ENCODE measurements around the gene GPC5.

The GPC5 gene

DNA sequence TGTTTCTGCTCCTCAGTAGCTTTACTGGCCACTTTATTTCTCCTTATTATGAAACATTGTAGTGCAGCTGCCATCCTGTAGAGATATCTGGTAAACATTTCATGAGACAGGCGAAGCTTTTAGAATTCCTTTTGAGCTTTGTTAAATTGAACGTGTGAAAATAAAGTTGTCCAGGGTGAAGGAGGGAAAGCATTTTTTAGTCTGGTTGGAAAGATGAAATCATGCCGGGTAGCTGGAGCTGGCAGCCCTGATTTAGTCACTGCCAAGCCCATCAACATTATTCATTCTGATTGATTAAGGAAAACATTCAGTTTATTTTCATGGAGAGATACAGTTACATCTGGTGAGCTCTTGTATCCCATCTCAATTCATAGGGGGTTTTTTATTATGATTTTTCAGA is 1502.0 kb downstream of the GPC5 start:
- H2AFZ ChIP-seq (ENCODE audit: insufficient read depth, low read length, poor library complexity) = no peak overlapping the region
- no peak overlapping the region for H3K4ac ChIP-seq (ENCODE audit: low read depth, low read length)
- H3K36me3 ChIP-seq (ENCODE audit: control insufficient read depth in 1 of 2, insufficient read depth in 2 of 2, low read length in 2 of 2) = no peaks in the 10 kb centered on the region
- H3K27ac ChIP-seq (ENCODE audit: low read depth, low read length) = no peak overlapping the region
- no peak overlapping the region for H3K18ac ChIP-seq (ENCODE audit: low read length)
- no peak overlapping the region for H2BK5ac ChIP-seq (ENCODE audit: low read depth, low read length, poor library complexity)
- no CpG with 5 or more reads among the region's 3 CpGs for WGBS (ENCODE audit: extremely low coverage, insufficient coverage, insufficient read length)
- no peaks in the 10 kb centered on the region for H3K79me2 ChIP-seq (ENCODE audit: control insufficient read depth, insufficient read depth, low read length, poor library complexity)
- H2AK5ac ChIP-seq (ENCODE audit: low read length) = no peak overlapping the region
- H4K8ac ChIP-seq (ENCODE audit: low read depth, low read length) = no peak overlapping the region
- H2BK120ac ChIP-seq (ENCODE audit: insufficient read depth, low read length, poor library complexity) = no peak overlapping the region
- H2BK12ac ChIP-seq (ENCODE audit: low read length) = no peak overlapping the region
- H3K9me3 ChIP-seq (ENCODE audit: insufficient read depth, low read depth, low read length) = no peaks in the 10 kb centered on the region
- H3K9ac ChIP-seq (ENCODE audit: low read length) = no peak overlapping the region
- no peak overlapping the region for H3K14ac ChIP-seq (ENCODE audit: low read length)
- no peak overlapping the region for H3K23ac ChIP-seq (ENCODE audit: low read length)
- no peaks in the 10 kb centered on the region for H3K27me3 ChIP-seq (ENCODE audit: insufficient read depth, low read length)
- no peak for DNase-seq
- no peaks in the 10 kb centered on the region for H3K79me1 ChIP-seq (ENCODE audit: low read length)
- H3K4me2 ChIP-seq (ENCODE audit: low read length) = no peak overlapping the region
- no peak overlapping the region for H4K91ac ChIP-seq (ENCODE audit: low read depth, low read length)
- no peak overlapping the region for H3K4me3 ChIP-seq (ENCODE audit: low read depth, low read length)
- no peak overlapping the region for H4K12ac ChIP-seq (ENCODE audit: low read depth, low read length)
- no peaks in the 10 kb centered on the region for H3K4me1 ChIP-seq (ENCODE audit: control insufficient read depth in 1 of 2, insufficient read depth in 2 of 2, low read length in 2 of 2)

DNA sequence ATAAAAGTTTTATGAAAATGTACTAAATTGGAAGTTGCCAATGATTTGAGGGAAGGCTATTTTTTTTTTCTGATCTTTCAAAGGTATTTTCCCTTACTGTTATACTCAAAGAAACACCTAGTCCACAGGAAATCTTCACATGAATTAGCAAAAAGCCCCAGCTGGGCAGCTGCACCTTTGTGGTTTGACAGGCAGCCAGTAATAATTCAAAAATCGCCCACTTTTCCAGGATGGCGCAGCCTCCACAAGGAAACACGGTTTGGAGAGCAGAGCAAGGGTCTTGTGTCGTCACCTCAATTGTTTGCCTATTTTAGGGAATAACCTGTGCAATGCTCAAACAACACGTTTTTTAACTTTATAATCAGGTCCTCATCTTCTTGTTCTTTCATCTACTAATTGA is 1503.3 kb downstream of the GPC5 start:
- no peak overlapping the region for H3K4ac ChIP-seq (ENCODE audit: low read depth, low read length)
- H3K4me2 ChIP-seq (ENCODE audit: low read length) = no peak overlapping the region
- no peak overlapping the region for H3K27ac ChIP-seq (ENCODE audit: low read depth, low read length)
- H4K8ac ChIP-seq (ENCODE audit: low read depth, low read length) = no peak overlapping the region
- H3K27me3 ChIP-seq (ENCODE audit: insufficient read depth, low read length) = no peaks in the 10 kb centered on the region
- H3K36me3 ChIP-seq (ENCODE audit: control insufficient read depth in 1 of 2, insufficient read depth in 2 of 2, low read length in 2 of 2) = no peaks in the 10 kb centered on the region
- no peaks in the 10 kb centered on the region for H3K79me2 ChIP-seq (ENCODE audit: control insufficient read depth, insufficient read depth, low read length, poor library complexity)
- H2BK120ac ChIP-seq (ENCODE audit: insufficient read depth, low read length, poor library complexity) = no peak overlapping the region
- no peak overlapping the region for H2BK12ac ChIP-seq (ENCODE audit: low read length)
- no peaks in the 10 kb centered on the region for H3K4me1 ChIP-seq (ENCODE audit: control insufficient read depth in 1 of 2, insufficient read depth in 2 of 2, low read length in 2 of 2)
- no peak for DNase-seq
- H3K9me3 ChIP-seq (ENCODE audit: insufficient read depth, low read depth, low read length) = no peaks in the 10 kb centered on the region
- H2BK5ac ChIP-seq (ENCODE audit: low read depth, low read length, poor library complexity) = no peak overlapping the region
- no CpG with 5 or more reads among the region's 5 CpGs for WGBS (ENCODE audit: extremely low coverage, insufficient coverage, insufficient read length)
- H3K79me1 ChIP-seq (ENCODE audit: low read length) = no peaks in the 10 kb centered on the region
- no peak overlapping the region for H3K14ac ChIP-seq (ENCODE audit: low read length)
- no peak overlapping the region for H4K91ac ChIP-seq (ENCODE audit: low read depth, low read length)
- H3K18ac ChIP-seq (ENCODE audit: low read length) = no peak overlapping the region
- H3K23ac ChIP-seq (ENCODE audit: low read length) = no peak overlapping the region
- no peak overlapping the region for H4K12ac ChIP-seq (ENCODE audit: low read depth, low read length)
- no peak overlapping the region for H2AK5ac ChIP-seq (ENCODE audit: low read length)
- no peak overlapping the region for H3K4me3 ChIP-seq (ENCODE audit: low read depth, low read length)
- H3K9ac ChIP-seq (ENCODE audit: low read length) = no peak overlapping the region
- H2AFZ ChIP-seq (ENCODE audit: insufficient read depth, low read length, poor library complexity) = no peak overlapping the region

DNA sequence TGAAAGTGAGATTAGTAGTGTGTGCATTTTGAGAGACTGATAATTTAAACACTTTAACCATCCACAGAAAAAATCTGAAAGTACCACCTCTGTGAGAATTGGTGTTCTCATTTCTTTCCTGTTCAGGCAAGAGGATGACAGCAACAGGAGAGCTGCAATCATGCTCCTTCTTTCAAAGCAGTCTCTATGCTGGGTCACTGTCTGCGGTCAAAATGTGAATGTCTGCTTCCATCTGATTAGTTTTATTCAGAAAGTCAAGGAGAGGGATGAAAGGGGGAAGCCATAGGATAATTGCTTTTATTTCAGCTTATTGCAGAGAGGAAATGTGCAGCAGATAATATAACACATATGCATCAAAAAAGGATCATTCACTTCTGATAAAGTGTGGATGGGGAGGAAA is 1514.2 kb downstream of the GPC5 start:
- Histone ChIP-seq H2BK12ac (ENCODE audit: low read length) (no peak overlapping the region), H3K9ac (ENCODE audit: low read length) (no peak overlapping the region), H2AFZ (ENCODE audit: insufficient read depth, low read length, poor library complexity) (no peak overlapping the region), H3K36me3 (ENCODE audit: control insufficient read depth in 1 of 2, insufficient read depth in 2 of 2, low read length in 2 of 2) (no peaks in the 10 kb centered on the region), H3K4ac (ENCODE audit: low read depth, low read length) (no peak overlapping the region), H3K27me3 (ENCODE audit: insufficient read depth, low read length) (no peaks in the 10 kb centered on the region), H3K4me2 (ENCODE audit: low read length) (no peak overlapping the region), H4K12ac (ENCODE audit: low read depth, low read length) (no peak overlapping the region), H4K91ac (ENCODE audit: low read depth, low read length) (no peak overlapping the region), H4K8ac (ENCODE audit: low read depth, low read length) (no peak overlapping the region), H3K14ac (ENCODE audit: low read length) (no peak overlapping the region), H3K4me3 (ENCODE audit: low read depth, low read length) (no peak overlapping the region), H3K27ac (ENCODE audit: low read depth, low read length) (no peak overlapping the region), H3K79me2 (ENCODE audit: control insufficient read depth, insufficient read depth, low read length, poor library complexity) (no peaks in the 10 kb centered on the region), H3K9me3 (ENCODE audit: insufficient read depth, low read depth, low read length) (no peaks in the 10 kb centered on the region), H2BK120ac (ENCODE audit: insufficient read depth, low read length, poor library complexity) (no peak overlapping the region), H3K23ac (ENCODE audit: low read length) (no peak overlapping the region), H3K79me1 (ENCODE audit: low read length) (no peaks in the 10 kb centered on the region), H3K18ac (ENCODE audit: low read length) (no peak overlapping the region), H2BK5ac (ENCODE audit: low read depth, low read length, poor library complexity) (no peak overlapping the region), H2AK5ac (ENCODE audit: low read length) (no peak overlapping the region), H3K4me1 (ENCODE audit: control insufficient read depth in 1 of 2, insufficient read depth in 2 of 2, low read length in 2 of 2) (no peaks in the 10 kb centered on the region)
- no CpG with 5 or more reads among the region's 1 CpG for WGBS (ENCODE audit: extremely low coverage, insufficient coverage, insufficient read length)
- DNase-seq = no peak

DNA sequence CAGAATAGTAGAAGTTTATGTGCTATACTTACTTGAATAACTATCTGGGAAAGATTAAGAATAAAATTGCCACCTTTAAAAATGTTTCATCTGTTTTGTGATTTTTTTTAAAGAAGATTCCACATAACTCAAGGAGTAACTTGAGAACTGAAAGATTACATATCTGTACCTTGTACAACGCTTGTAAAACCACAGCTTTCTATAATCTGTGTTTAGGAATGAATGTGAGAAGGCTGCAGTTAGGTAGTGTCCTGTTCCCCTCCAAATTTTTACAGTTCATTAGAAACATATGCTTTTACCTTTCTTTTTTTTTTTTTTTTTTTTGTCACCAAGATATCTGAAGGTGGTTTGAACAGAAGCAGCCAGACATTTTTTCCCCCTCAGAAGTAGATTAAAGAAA is 1515.4 kb downstream of the GPC5 start:
- no peak overlapping the region for H4K91ac ChIP-seq (ENCODE audit: low read depth, low read length)
- no peak overlapping the region for H3K9ac ChIP-seq (ENCODE audit: low read length)
- no peak overlapping the region for H3K23ac ChIP-seq (ENCODE audit: low read length)
- H3K18ac ChIP-seq (ENCODE audit: low read length) = no peak overlapping the region
- H4K8ac ChIP-seq (ENCODE audit: low read depth, low read length) = no peak overlapping the region
- H3K9me3 ChIP-seq (ENCODE audit: insufficient read depth, low read depth, low read length) = no peaks in the 10 kb centered on the region
- H2BK120ac ChIP-seq (ENCODE audit: insufficient read depth, low read length, poor library complexity) = no peak overlapping the region
- no peak overlapping the region for H3K4ac ChIP-seq (ENCODE audit: low read depth, low read length)
- H2AK5ac ChIP-seq (ENCODE audit: low read length) = no peak overlapping the region
- no peaks in the 10 kb centered on the region for H3K27me3 ChIP-seq (ENCODE audit: insufficient read depth, low read length)
- no peak for DNase-seq
- H3K4me3 ChIP-seq (ENCODE audit: low read depth, low read length) = no peak overlapping the region
- H2BK12ac ChIP-seq (ENCODE audit: low read length) = no peak overlapping the region
- no peak overlapping the region for H2BK5ac ChIP-seq (ENCODE audit: low read depth, low read length, poor library complexity)
- WGBS (ENCODE audit: extremely low coverage, insufficient coverage, insufficient read length) = no CpG with 5 or more reads among the region's 1 CpG
- no peak overlapping the region for H3K14ac ChIP-seq (ENCODE audit: low read length)
- no peaks in the 10 kb centered on the region for H3K36me3 ChIP-seq (ENCODE audit: control insufficient read depth in 1 of 2, insufficient read depth in 2 of 2, low read length in 2 of 2)
- H3K79me1 ChIP-seq (ENCODE audit: low read length) = no peaks in the 10 kb centered on the region
- no peak overlapping the region for H3K27ac ChIP-seq (ENCODE audit: low read depth, low read length)
- H3K79me2 ChIP-seq (ENCODE audit: control insufficient read depth, insufficient read depth, low read length, poor library complexity) = no peaks in the 10 kb centered on the region
- no peak overlapping the region for H4K12ac ChIP-seq (ENCODE audit: low read depth, low read length)
- no peak overlapping the region for H2AFZ ChIP-seq (ENCODE audit: insufficient read depth, low read length, poor library complexity)
- no peak overlapping the region for H3K4me2 ChIP-seq (ENCODE audit: low read length)
- no peaks in the 10 kb centered on the region for H3K4me1 ChIP-seq (ENCODE audit: control insufficient read depth in 1 of 2, insufficient read depth in 2 of 2, low read length in 2 of 2)
